ENCODE results near the gene FNDC5. TPM values are rescaled to one million over a fixed set of nuclear protein-coding genes. Genes with fewer than 3 reads are reported as not detected.

FNDC5 gene
- total RNA-seq, 1 experiment from 2014 or later: 4.5 TPM

GRCh38 chr1:32885676-32886003, 14.9 kb upstream of the FNDC5 start:
- no peak overlapping the region for H2BK15ac ChIP-seq (ENCODE audit: low read depth, low read length)
- Mint-ChIP-seq H3K4me3 (peak overlapping the region; percentile 49 to 75; a peak in 4 of 5 replicates), H3K9me3 (no peaks in the 10 kb centered on the region; a peak in 1 of 5 replicates), H3K27me3 (ENCODE audit: low read depth) (peaks cover 66% of the 10 kb centered on the region), H3K27ac (no peak overlapping the region), H3K36me3 (ENCODE audit: insufficient read depth in 1 of 3, low read depth in 3 of 3) (no peaks in the 10 kb centered on the region), H3K4me1 (peaks cover 4 to 35% of the 10 kb centered on the region in 2 experiments; a peak in 3 of 4 replicates)
- H3K79me2 ChIP-seq (ENCODE audit: insufficient read depth, low read length): no peaks in the 10 kb centered on the region
- H2BK120ac ChIP-seq (ENCODE audit: low read depth, low read length, poor library complexity, severe bottlenecking): no peak overlapping the region
- no peak overlapping the region for H2BK12ac ChIP-seq (ENCODE audit: insufficient read length, low read depth, low read length)
- no peak overlapping the region for H3K56ac ChIP-seq (ENCODE audit: insufficient read length, low read depth, low read length)
- no peaks in the 10 kb centered on the region for H3K4me1 ChIP-seq (ENCODE audit: insufficient read depth, low read length)
- no peak overlapping the region for H4K91ac ChIP-seq (ENCODE audit: insufficient read length, low read depth, low read length)
- no peak overlapping the region for H3K27ac ChIP-seq (ENCODE audit: insufficient read length, low read depth, low read length)
- no peak overlapping the region for H3K4ac ChIP-seq (ENCODE audit: low read depth, low read length)
- no peak overlapping the region for H3K18ac ChIP-seq (ENCODE audit: insufficient read length, low read depth, low read length)
- H2AFZ ChIP-seq (ENCODE audit: low read length): no peak overlapping the region
- no CpG with 5 or more reads among the region's 8 CpGs for WGBS (ENCODE audit: extremely low coverage, insufficient read length, low lambda C conversion rate)
- DNase-seq: no peak
- TF ChIP-seq, protein P1, sequence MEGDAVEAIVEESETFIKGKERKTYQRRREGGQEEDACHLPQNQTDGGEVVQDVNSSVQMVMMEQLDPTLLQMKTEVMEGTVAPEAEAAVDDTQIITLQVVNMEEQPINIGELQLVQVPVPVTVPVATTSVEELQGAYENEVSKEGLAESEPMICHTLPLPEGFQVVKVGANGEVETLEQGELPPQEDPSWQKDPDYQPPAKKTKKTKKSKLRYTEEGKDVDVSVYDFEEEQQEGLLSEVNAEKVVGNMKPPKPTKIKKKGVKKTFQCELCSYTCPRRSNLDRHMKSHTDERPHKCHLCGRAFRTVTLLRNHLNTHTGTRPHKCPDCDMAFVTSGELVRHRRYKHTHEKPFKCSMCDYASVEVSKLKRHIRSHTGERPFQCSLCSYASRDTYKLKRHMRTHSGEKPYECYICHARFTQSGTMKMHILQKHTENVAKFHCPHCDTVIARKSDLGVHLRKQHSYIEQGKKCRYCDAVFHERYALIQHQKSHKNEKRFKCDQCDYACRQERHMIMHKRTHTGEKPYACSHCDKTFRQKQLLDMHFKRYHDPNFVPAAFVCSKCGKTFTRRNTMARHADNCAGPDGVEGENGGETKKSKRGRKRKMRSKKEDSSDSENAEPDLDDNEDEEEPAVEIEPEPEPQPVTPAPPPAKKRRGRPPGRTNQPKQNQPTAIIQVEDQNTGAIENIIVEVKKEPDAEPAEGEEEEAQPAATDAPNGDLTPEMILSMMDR (conservative IDR thresholded peaks at IDR 0.05): no peak
- H3K4me2 ChIP-seq (ENCODE audit: insufficient read depth, insufficient read length, low read length): peak overlapping the region; percentile 30
- H2AK5ac ChIP-seq (ENCODE audit: insufficient read length, low read length): no peak overlapping the region
- no peaks in the 10 kb centered on the region for H3K23me2 ChIP-seq (ENCODE audit: insufficient read length, low read depth, low read length, poor library complexity, severe bottlenecking)
- no peaks in the 10 kb centered on the region for H3K79me1 ChIP-seq (ENCODE audit: insufficient read depth, low read depth, low read length, poor library complexity, severe bottlenecking)
- H3K14ac ChIP-seq (ENCODE audit: insufficient read depth, low read length): no peak overlapping the region
- no peak overlapping the region for H2BK5ac ChIP-seq (ENCODE audit: insufficient read length, low read length)
- no peaks in the 10 kb centered on the region for H3K9me3 ChIP-seq (ENCODE audit: control insufficient read depth, low read depth, low read length)
- H3T11ph ChIP-seq (ENCODE audit: low read length): no peak overlapping the region
- no peak overlapping the region for H3K9ac ChIP-seq (ENCODE audit: extremely low read depth, insufficient read length, low read length)
- no peak overlapping the region for H2BK20ac ChIP-seq (ENCODE audit: low read depth, low read length, poor library complexity, severe bottlenecking)
- no peaks in the 10 kb centered on the region for H4K20me1 ChIP-seq (ENCODE audit: control insufficient read depth, insufficient read depth, insufficient read length)
- no peak overlapping the region for H3K23ac ChIP-seq (ENCODE audit: insufficient read length, low read depth, low read length)
- no peak overlapping the region for H4K5ac ChIP-seq (ENCODE audit: insufficient read length, low read depth, low read length)
- no peaks in the 10 kb centered on the region; the same call in 1 of the 2 replicates for H3K27me3 ChIP-seq (ENCODE audit: insufficient read depth, low read length)
- no peak overlapping the region for H4K8ac ChIP-seq (replicated peaks; ENCODE audit: insufficient read length, low read depth, low read length)
